LNCaP clone FGC (cell line): Measurements from ENCODE around the gene NLRP6.
"Not testable (repeated sequence)": the region's sequence is repeated elsewhere in the genome, so short reads cannot be mapped to it uniquely, and the experiment has no call there.

Experiments
- DNase-seq: peaks from one replicate; pipeline ENCODE4 v3.0.0-alpha.2; 2011; ENCODE audit warnings: low read depth
- H3K4me3 ChIP-seq: 2 replicates; pipeline ENCODE4 v1.5.1; 2011; ENCODE audit warnings: mild to moderate bottlenecking, low read depth, low read length, control low read depth
- TF ChIP-seq, protein P1 (sequence below): IDR thresholded peaks from 2 replicates; pipeline ENCODE4 v1.5.1; 2012; ENCODE audit warnings: mild to moderate bottlenecking; ENCODE audit not compliant: control insufficient read depth, insufficient read depth; ENCODE audit errors: extremely low read depth

The NLRP6 gene

DNA sequence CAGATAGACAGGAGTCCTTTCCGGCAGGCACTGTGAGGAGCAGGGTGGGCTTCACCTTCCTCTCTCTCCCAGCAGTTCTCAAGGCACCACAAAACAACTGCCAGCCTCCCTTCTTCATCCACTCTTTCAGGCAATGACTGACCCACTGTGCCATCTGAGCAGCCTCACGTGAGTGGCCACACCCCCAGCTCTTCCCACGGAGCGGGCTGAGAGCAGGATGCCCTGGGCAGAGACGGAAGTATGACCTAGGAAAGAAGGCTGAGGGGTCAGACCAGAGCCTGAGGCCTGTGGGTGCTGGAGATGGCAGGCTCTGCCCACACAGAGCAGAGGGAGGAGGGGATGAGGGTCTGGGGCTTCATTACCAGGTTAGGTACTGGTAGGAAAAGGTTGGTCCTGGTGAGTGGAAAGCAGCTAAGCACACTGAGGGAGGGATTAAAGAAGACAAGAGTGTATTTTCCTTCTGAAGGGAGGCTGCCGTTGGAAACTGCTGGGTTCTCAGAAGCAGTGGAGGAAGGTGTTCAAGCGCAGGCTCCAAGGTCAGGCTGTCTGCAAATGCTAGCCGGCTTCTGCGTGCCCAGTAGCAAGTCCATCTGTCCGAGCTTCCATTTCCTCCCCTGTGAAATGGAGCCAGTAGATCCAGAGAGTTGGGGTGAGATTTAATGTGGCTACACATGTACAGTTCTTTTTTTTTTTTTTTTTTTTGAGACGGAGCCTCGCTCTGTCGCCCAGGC, 4.6 kb downstream of the NLRP6 start:
- no peak for DNase-seq
- no peak overlapping the region for H3K4me3 ChIP-seq
- TF ChIP-seq, protein P1, sequence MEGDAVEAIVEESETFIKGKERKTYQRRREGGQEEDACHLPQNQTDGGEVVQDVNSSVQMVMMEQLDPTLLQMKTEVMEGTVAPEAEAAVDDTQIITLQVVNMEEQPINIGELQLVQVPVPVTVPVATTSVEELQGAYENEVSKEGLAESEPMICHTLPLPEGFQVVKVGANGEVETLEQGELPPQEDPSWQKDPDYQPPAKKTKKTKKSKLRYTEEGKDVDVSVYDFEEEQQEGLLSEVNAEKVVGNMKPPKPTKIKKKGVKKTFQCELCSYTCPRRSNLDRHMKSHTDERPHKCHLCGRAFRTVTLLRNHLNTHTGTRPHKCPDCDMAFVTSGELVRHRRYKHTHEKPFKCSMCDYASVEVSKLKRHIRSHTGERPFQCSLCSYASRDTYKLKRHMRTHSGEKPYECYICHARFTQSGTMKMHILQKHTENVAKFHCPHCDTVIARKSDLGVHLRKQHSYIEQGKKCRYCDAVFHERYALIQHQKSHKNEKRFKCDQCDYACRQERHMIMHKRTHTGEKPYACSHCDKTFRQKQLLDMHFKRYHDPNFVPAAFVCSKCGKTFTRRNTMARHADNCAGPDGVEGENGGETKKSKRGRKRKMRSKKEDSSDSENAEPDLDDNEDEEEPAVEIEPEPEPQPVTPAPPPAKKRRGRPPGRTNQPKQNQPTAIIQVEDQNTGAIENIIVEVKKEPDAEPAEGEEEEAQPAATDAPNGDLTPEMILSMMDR: no peak

- TF ChIP-seq, protein P1: no peak
- H3K4me3 ChIP-seq: no peak overlapping the region
- DNase-seq: no peak
Observed at GRCh38 chr11:283405-284104, 5.3 kb downstream of the NLRP6 start.

- DNase-seq: no peak
- TF ChIP-seq, protein P1: no peak
- no peak overlapping the region for H3K4me3 ChIP-seq
Observed at GRCh38 chr11:284105-285020, 6.2 kb downstream of the NLRP6 start.

DNA sequence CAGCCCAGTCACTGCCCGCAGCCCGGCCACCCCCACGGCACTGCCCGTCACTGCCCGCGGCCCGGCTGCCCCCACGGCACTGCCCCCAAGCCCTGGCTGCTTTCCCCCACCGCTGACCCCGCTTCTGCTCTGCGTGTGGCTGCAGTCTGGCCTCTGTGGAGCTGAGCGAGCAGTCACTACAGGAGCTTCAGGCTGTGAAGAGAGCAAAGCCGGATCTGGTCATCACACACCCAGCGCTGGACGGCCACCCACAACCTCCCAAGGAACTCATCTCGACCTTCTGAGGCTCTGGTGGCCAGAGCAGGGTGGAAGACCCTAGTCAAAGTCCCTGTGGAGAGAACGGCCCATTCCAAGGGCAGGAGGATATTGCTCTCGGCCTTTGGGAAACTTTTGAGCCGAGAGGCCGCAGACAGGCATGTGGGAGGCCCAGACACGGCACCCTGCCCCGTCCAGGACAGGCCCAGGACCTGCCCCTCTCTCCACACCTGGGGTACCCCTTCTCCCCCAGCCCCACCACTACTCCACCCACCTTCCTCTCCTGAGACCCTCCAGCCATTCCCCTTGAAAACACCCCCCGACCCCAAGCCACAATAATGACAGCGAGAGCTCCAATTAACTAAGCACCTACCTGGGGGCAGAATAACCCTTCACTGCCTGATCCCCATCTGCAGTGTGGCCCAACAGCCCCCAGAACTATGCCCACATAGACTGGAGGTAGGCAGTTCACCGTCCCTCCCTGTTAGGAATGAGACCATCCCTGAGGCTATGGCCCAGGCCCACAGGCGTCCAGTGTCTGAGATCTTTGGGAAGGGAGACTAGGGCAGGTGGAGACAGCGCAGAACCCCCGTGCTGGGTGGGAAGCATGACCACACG, 7.0 kb downstream of the NLRP6 start:
- TF ChIP-seq, protein P1: no peak
- DNase-seq: no peak

DNA sequence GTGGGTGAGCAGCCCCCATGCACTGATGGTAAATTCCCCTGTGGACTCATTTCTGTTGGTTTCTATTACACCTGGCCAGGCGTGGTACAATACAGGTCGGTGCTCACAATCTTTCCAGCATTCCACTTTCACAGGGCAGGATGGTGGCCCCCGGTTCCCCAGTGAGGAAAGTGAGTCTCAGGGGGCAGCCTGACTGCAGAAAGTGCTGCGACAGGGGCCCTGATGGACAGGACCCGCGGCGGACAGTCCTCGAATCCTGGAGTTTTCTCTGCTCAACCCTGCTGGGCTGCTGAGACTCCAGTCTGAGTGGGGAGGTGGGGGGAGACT, 7.7 kb downstream of the NLRP6 start:
- no peak overlapping the region for H3K4me3 ChIP-seq
- no peak for DNase-seq
- TF ChIP-seq, protein P1: no peak

More for the DNA sequence above, 7.0 kb downstream of the NLRP6 start:
- H3K4me3 ChIP-seq: no peak overlapping the region

DNA sequence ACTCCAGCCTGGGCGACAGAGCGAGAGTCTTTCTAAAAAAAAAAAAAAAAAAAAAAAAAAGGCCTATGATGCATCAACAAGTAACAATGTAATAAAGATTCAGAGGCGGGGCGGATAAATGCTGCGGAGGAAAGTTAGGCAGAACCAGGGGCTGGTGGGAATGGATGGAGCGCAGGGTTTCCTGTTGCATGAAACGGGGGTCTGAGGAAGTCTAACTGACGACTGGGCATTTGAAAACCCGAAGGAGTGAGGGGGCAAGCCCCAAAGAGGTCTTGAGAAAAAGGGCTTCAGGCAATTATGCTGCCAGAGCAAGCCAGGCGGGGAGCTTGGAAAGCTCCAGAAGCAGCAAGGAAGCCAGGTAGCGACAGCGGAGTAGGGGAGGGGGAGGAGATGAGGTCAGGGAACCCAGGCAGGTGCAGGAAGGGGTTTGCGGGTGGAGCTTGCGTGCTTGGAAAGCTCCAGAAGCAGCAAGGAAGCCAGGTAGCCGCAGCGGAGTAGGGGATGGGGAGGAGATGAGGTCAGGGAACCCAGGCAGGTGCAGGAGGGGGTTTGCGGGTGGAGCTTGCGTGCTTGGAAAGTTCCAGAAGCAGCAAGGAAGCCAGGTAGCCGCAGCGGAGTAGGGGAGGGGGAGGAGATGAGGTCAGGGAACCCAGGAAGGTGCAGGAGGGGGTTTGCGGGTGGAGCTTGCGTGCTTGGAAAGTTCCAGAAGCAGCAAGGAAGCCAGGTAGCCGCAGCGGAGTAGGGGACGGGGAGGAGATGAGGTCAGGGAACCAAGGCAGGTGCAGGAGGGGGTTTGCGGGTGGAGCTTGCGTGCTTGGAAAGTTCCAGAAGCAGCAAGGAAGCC, 9.0 kb downstream of the NLRP6 start:
- not testable (repeated sequence) for H3K4me3 ChIP-seq, DNase-seq
